H9 (cell line): ENCODE data around the gene OR2A7. TPM values are rescaled to one million over a fixed set of nuclear protein-coding genes. Genes with fewer than 3 reads are reported as not detected.
"Not testable (repeated sequence)": the region's sequence is repeated elsewhere in the genome, so short reads cannot be mapped to it uniquely, and the experiment has no call there.

Source experiments
- DNase-seq: peaks from one replicate; pipeline ENCODE4 v3.0.0-alpha.2; 2017
- H2AFZ ChIP-seq: one replicate; pipeline ENCODE4 v1.6.1; 2013; ENCODE audit warnings: mild to moderate bottlenecking, low read length, control low read depth, moderate library complexity
- H2AK5ac ChIP-seq: 2 replicates; pipeline ENCODE4 v1.6.1; 2013; ENCODE audit warnings: low read length, control low read depth, mixed read lengths; ENCODE audit not compliant: insufficient read length
- H2BK120ac ChIP-seq: one replicate; pipeline ENCODE4 v1.6.1; 2013; ENCODE audit warnings: low read depth, mild to moderate bottlenecking, low read length, control low read depth, inconsistent platforms; ENCODE audit not compliant: poor library complexity, severe bottlenecking
- H2BK12ac ChIP-seq: 2 replicates; pipeline ENCODE4 v1.6.1; 2013; ENCODE audit warnings: low read length, control low read depth, mixed read lengths, low read depth; ENCODE audit not compliant: insufficient read length
- H2BK15ac ChIP-seq: 2 replicates; pipeline ENCODE4 v1.6.1; 2013; ENCODE audit warnings: low read depth, low read length, control low read depth
- H2BK20ac ChIP-seq: one replicate; pipeline ENCODE4 v1.6.1; 2013; ENCODE audit warnings: low read depth, mild to moderate bottlenecking, low read length, control low read depth, inconsistent platforms; ENCODE audit not compliant: poor library complexity, severe bottlenecking
- H2BK5ac ChIP-seq: 2 replicates; pipeline ENCODE4 v1.6.1; 2013; ENCODE audit warnings: low read length, control low read depth, mixed read lengths; ENCODE audit not compliant: insufficient read length
- H3K14ac ChIP-seq: 2 replicates; pipeline ENCODE4 v1.6.1; 2013; ENCODE audit warnings: low read length, control low read depth; ENCODE audit not compliant: insufficient read depth
- H3K18ac ChIP-seq: 2 replicates; pipeline ENCODE4 v1.6.1; 2013; ENCODE audit warnings: low read depth, mild to moderate bottlenecking, mixed read lengths, low read length, control low read depth; ENCODE audit not compliant: insufficient read length
- H3K23ac ChIP-seq: 2 replicates; pipeline ENCODE4 v1.6.1; 2013; ENCODE audit warnings: low read length, control low read depth, mixed read lengths, low read depth; ENCODE audit not compliant: insufficient read length
- H3K23me2 ChIP-seq: 2 replicates; pipeline ENCODE4 v1.6.1; 2013; ENCODE audit warnings: low read depth, mild to moderate bottlenecking, mixed read lengths, low read length, control low read depth; ENCODE audit not compliant: insufficient read length, poor library complexity, severe bottlenecking
- H3K27ac ChIP-seq: 2 replicates; pipeline ENCODE4 v1.5.1; 2013; ENCODE audit warnings: low read length, control low read depth, mixed read lengths, low read depth; ENCODE audit not compliant: insufficient read length
- H3K27me3 ChIP-seq: 2 replicates; pipeline ENCODE4 v1.6.1; 2013; ENCODE audit warnings: low read length, control low read depth, inconsistent platforms; ENCODE audit not compliant: insufficient read depth
- H3K4ac ChIP-seq: 2 replicates; pipeline ENCODE4 v1.6.1; 2013; ENCODE audit warnings: low read depth, mild to moderate bottlenecking, control low read depth, inconsistent platforms, low read length, moderate library complexity
- H3K4me1 ChIP-seq: 2 replicates; pipeline ENCODE4 v1.6.1; 2013; ENCODE audit warnings: low read length, control low read depth, inconsistent platforms; ENCODE audit not compliant: insufficient read depth
- H3K4me2 ChIP-seq: 2 replicates; pipeline ENCODE4 v1.6.1; 2013; ENCODE audit warnings: low read length, control low read depth, mixed read lengths; ENCODE audit not compliant: insufficient read length, insufficient read depth
- H3K56ac ChIP-seq: 2 replicates; pipeline ENCODE4 v1.6.1; 2013; ENCODE audit warnings: low read depth, mild to moderate bottlenecking, mixed read lengths, low read length, control low read depth; ENCODE audit not compliant: insufficient read length
- H3K79me1 ChIP-seq: 2 replicates; pipeline ENCODE4 v1.6.1; 2013; ENCODE audit warnings: low read depth, mild to moderate bottlenecking, moderate library complexity, low read length, control low read depth, inconsistent platforms; ENCODE audit not compliant: insufficient read depth, poor library complexity, severe bottlenecking
- H3K79me2 ChIP-seq: 2 replicates; pipeline ENCODE4 v1.6.1; 2013; ENCODE audit warnings: low read length, control low read depth, inconsistent platforms; ENCODE audit not compliant: insufficient read depth
- H3K9ac ChIP-seq: 2 replicates; pipeline ENCODE4 v1.6.1; 2013; ENCODE audit warnings: low read length, control low read depth, mixed read lengths; ENCODE audit not compliant: insufficient read length; ENCODE audit errors: extremely low read depth
- H3K9me3 ChIP-seq: one replicate; pipeline ENCODE4 v1.6.1; 2013; ENCODE audit warnings: low read depth, low read length, inconsistent platforms; ENCODE audit not compliant: control insufficient read depth
- H3T11ph ChIP-seq: one replicate; pipeline ENCODE4 v1.6.1; 2013; ENCODE audit warnings: mild to moderate bottlenecking, low read length, control low read depth, inconsistent platforms
- H4K20me1 ChIP-seq: one replicate; pipeline ENCODE4 v1.6.1; 2013; ENCODE audit not compliant: control insufficient read depth, insufficient read length, insufficient read depth
- H4K5ac ChIP-seq: 2 replicates; pipeline ENCODE4 v1.6.1; 2013; ENCODE audit warnings: low read depth, mild to moderate bottlenecking, mixed read lengths, low read length, control low read depth; ENCODE audit not compliant: insufficient read length
- H4K8ac ChIP-seq: replicated peaks from 2 replicates; pipeline ENCODE4 v1.6.1; 2013; ENCODE audit warnings: low read length, control low read depth, mixed read lengths, low read depth; ENCODE audit not compliant: insufficient read length
- H4K91ac ChIP-seq: 2 replicates; pipeline ENCODE4 v1.6.1; 2013; ENCODE audit warnings: low read depth, mild to moderate bottlenecking, moderate library complexity, mixed read lengths, low read length, control low read depth; ENCODE audit not compliant: insufficient read length
- H3K27ac Mint-ChIP-seq, 3 experiments: 2 replicates in 2 of 3; 3 replicates in 1 of 3; pipeline ENCODE4 v1.8.0; 2020 to 2021; ENCODE audit warnings: mixed read lengths in 3 of 3, mild to moderate bottlenecking in 1 of 3, moderate library complexity in 1 of 3
- H3K27me3 Mint-ChIP-seq: 2 replicates; pipeline ENCODE4 v1.8.0; 2021; ENCODE audit warnings: low read depth, mild to moderate bottlenecking, moderate library complexity, mixed read lengths
- H3K36me3 Mint-ChIP-seq, 3 experiments: 2 replicates in 2 of 3; 3 replicates in 1 of 3; pipeline ENCODE4 v1.8.0; 2020 to 2021; ENCODE audit warnings: low read depth in 3 of 3, mixed read lengths in 3 of 3; ENCODE audit not compliant: insufficient read depth in 1 of 3
- H3K4me1 Mint-ChIP-seq, 2 experiments: 2 replicates each; pipeline ENCODE4 v1.8.0; 2020; ENCODE audit warnings: mixed read lengths in 2 of 2
- H3K4me3 Mint-ChIP-seq, 2 experiments: 2 replicates in 1 of 2; 3 replicates in 1 of 2; pipeline ENCODE4 v1.8.0; 2020 to 2021; ENCODE audit warnings: mild to moderate bottlenecking in 2 of 2, mixed read lengths in 2 of 2, moderate library complexity in 1 of 2
- H3K9me3 Mint-ChIP-seq, 2 experiments: 2 replicates in 1 of 2; 3 replicates in 1 of 2; pipeline ENCODE4 v1.8.0; 2020; ENCODE audit warnings: mild to moderate bottlenecking in 2 of 2, mixed read lengths in 2 of 2, moderate library complexity in 1 of 2
- WGBS: extraction: QIAGEN DNeasy Blood & Tissue Kit; methylation state at CpG from one replicate; pipeline ENCODE4 v1.1.7; 2013; ENCODE audit warnings: missing lambda C conversion rate, low lambda C conversion rate, mixed read lengths; ENCODE audit not compliant: insufficient read length; ENCODE audit errors: extremely low coverage; 5-methylcytosine and 5-hydroxymethylcytosine counted together
- total RNA-seq: library from RNA; stranded (reverse); gene quantifications from 2 replicates; pipeline ENCODE4 v1.2.1, GENCODE V29; 2021

Gene OR2A7
- total RNA-seq, 1 experiment from 2014 or later, result 2.5 TPM

- not testable (repeated sequence) for H3K18ac ChIP-seq, H3K4ac ChIP-seq, H3K27me3 ChIP-seq, H3K79me2 ChIP-seq, H2AK5ac ChIP-seq, H3K27me3 Mint-ChIP-seq, H3K4me3 Mint-ChIP-seq, H3K4me1 ChIP-seq, H2AFZ ChIP-seq, H3K23ac ChIP-seq, H3K14ac ChIP-seq, H3K56ac ChIP-seq, H4K20me1 ChIP-seq, H3K9me3 ChIP-seq, H3K9me3 Mint-ChIP-seq, H2BK5ac ChIP-seq, H4K5ac ChIP-seq, H2BK15ac ChIP-seq, H3K9ac ChIP-seq, H3K4me2 ChIP-seq, DNase-seq, H3K27ac Mint-ChIP-seq, H3T11ph ChIP-seq, H3K36me3 Mint-ChIP-seq, H3K23me2 ChIP-seq, H3K27ac ChIP-seq, H3K79me1 ChIP-seq, H2BK12ac ChIP-seq, H2BK20ac ChIP-seq, H4K8ac ChIP-seq, H3K4me1 Mint-ChIP-seq, H2BK120ac ChIP-seq, H4K91ac ChIP-seq
- no CpG with 5 or more reads among the region's 2 CpGs for WGBS
Measured at GRCh38 chr7:144245372-144245771, 19.2 kb downstream of the OR2A7 start.

- H3K4ac ChIP-seq, H3K23ac ChIP-seq, H3K79me1 ChIP-seq, H2AFZ ChIP-seq, H3K4me1 ChIP-seq, H3K14ac ChIP-seq, H3K4me2 ChIP-seq, H3K27me3 Mint-ChIP-seq, H2AK5ac ChIP-seq, H3K79me2 ChIP-seq, H3K9me3 ChIP-seq, H3K27ac ChIP-seq, H3K27me3 ChIP-seq, H4K5ac ChIP-seq, H3T11ph ChIP-seq, H3K4me3 Mint-ChIP-seq, H4K91ac ChIP-seq, H2BK5ac ChIP-seq, H3K18ac ChIP-seq, H3K9ac ChIP-seq, H3K23me2 ChIP-seq, H3K27ac Mint-ChIP-seq, DNase-seq, H2BK20ac ChIP-seq, H2BK120ac ChIP-seq, H2BK15ac ChIP-seq, H3K56ac ChIP-seq, H4K20me1 ChIP-seq, H3K4me1 Mint-ChIP-seq, H3K9me3 Mint-ChIP-seq, H4K8ac ChIP-seq, H3K36me3 Mint-ChIP-seq, H2BK12ac ChIP-seq: not testable (repeated sequence)
- no CpG with 5 or more reads among the region's 2 CpGs for WGBS
Measured at GRCh38 chr7:144239365-144239764, 25.2 kb downstream of the OR2A7 start, which contains the start of gene OR2A42. TSS of gene OR2A42 (minus strand) at chr7:144239605. CDS start at chr7:144232843, 6,762 bp downstream.
